GM12891 (cell line): ENCODE measurements around the gene KRTAP13-1.

ENCODE experiments used
- DNase-seq: peaks from one replicate; pipeline ENCODE4 v3.0.0; 2011; ENCODE audit warnings: low spot score; ENCODE audit not compliant: insufficient read length
- FAIRE-seq: peaks from 2 replicates; lab custom pipeline; 2011; peaks lifted over from hg19 to GRCh38; lab: Jason Lieb, UNC
- PAX5 ChIP-seq: IDR thresholded peaks from 2 replicates; pipeline ENCODE4 v1.6.1; 2011; ENCODE audit warnings: low read length, moderate library complexity, mild to moderate bottlenecking; ENCODE audit not compliant: insufficient read depth, severe bottlenecking
- POLR2A ChIP-seq: IDR thresholded peaks from 2 replicates; pipeline ENCODE4 v1.6.1; 2011; ENCODE audit warnings: low read depth, low read length, control low read depth
- POLR2AphosphoS5 ChIP-seq: IDR thresholded peaks from 2 replicates; pipeline ENCODE4 v1.6.1; 2011; ENCODE audit warnings: low read depth, low read length, control low read depth
- POU2F2 ChIP-seq: IDR thresholded peaks from 2 replicates; pipeline ENCODE4 v1.6.1; 2011; ENCODE audit warnings: low read depth, mild to moderate bottlenecking, control low read depth, low read length, moderate library complexity
- SPI1 ChIP-seq: IDR thresholded peaks from 2 replicates; pipeline ENCODE4 v1.6.1; 2011; ENCODE audit warnings: low read depth, low read length, control low read depth
- TAF1 ChIP-seq: IDR thresholded peaks from 2 replicates; pipeline ENCODE4 v1.6.1; 2011; ENCODE audit warnings: low read depth, low read length, control low read depth

Gene KRTAP13-1

DNA sequence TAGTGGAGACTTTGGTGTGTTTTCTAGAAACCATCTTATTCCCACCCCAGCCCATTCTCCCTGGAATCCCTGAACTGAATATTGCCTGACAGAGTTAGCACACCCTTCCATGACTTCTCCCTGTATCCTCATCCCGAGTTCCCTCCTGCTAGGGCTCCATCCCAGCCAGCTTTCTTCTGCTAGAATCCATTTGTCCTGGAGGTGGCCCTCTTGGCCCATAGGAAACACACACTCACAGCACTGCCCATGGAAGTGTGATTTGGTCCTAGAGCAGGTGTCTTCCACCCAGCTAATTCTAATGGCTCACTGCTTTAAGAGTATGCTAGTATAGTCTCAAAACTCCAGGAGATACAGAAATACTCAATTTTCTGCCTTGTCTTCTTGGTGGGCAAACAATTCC lies 48.4 kb downstream of the KRTAP13-1 start:
- TF ChIP-seq POLR2A (no peak), POU2F2 (no peak), SPI1 (no peak), TAF1 (no peak), PAX5 (no peak), POLR2AphosphoS5 (no peak)
- DNase-seq (no peak), FAIRE-seq (no peak)
